H1 (cell line): ENCODE data around the gene RNF8. TPM values are rescaled to one million over a fixed set of nuclear protein-coding genes. Genes with fewer than 3 reads are reported as not detected.

Experiments used
- RBBP5 ChIP-seq: IDR thresholded peaks from 2 replicates; pipeline ENCODE4 v1.7.1; 2012; ENCODE audit warnings: low read depth, mild to moderate bottlenecking, inconsistent platforms, low read length, moderate library complexity, borderline replicate concordance
- polyA plus RNA-seq, 7 experiments: library from polyadenylated mRNA; depleted of rRNA in 3 of 7; stranded (reverse) in 5 of 7; unstranded in 2 of 7; fragments of >200 nt in 5 of 7; fragments of 200-250 nt in 2 of 7; gene quantifications; 1 replicate in 5 of 7; 2 replicates in 1 of 7; 4 replicates in 1 of 7; pipeline versions ENCODE4 v1.2.1 to v1.2.3, GENCODE V29; 2011 to 2013; ENCODE audit warnings: missing spikeins in 2 of 7, mixed read lengths in 2 of 7
- total RNA-seq: library from RNA; stranded (reverse); fragmentation: NEBNext Ultra II Directional; extraction: Animal tissue kit (Norgen Biotek cat#: 25700); gene quantifications from 2 replicates; pipeline ENCODE4 v1.2.1, GENCODE V29; 2021

Gene RNF8
- total and polyA plus RNA-seq, 2 of the 8 experiments (the other 6 are each of a cell fraction or from before 2014, with no cell fraction given), result 20.3 to 44.7 TPM

DNA sequence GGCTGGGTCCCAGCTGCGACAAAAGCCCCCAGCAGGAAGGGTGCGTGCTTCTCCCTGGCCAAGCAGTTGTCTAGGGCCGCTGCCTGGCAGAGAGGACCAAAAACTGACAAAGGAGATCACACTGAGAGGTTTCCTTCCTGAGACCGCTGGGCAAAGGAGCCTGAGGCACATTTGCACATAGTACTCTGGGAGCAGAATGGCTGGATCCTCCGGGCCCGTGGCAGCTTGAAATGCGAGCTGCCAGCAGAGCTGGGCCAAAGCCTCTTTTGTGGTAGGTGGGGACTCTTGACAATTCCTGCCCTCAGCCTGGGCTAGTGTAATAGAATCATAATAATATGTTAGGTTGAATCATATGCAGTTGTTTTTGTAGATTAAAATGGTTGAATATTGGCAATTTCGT lies 33.1 kb upstream of the RNF8 start (continued):
- TF ChIP-seq RBBP5, result no peak
